GM12891 (cell line): Measurements from ENCODE around the gene SGSM1.

Experiments
- DNase-seq: peaks from one replicate; pipeline ENCODE4 v3.0.0; 2011; ENCODE audit warnings: low spot score; ENCODE audit not compliant: insufficient read length
- FAIRE-seq: peaks from 2 replicates; lab custom pipeline; 2011; peaks lifted over from hg19 to GRCh38; lab: Jason Lieb, UNC
- PAX5 ChIP-seq: IDR thresholded peaks from 2 replicates; pipeline ENCODE4 v1.6.1; 2011; ENCODE audit warnings: low read length, moderate library complexity, mild to moderate bottlenecking; ENCODE audit not compliant: insufficient read depth, severe bottlenecking
- POLR2A ChIP-seq: IDR thresholded peaks from 2 replicates; pipeline ENCODE4 v1.6.1; 2011; ENCODE audit warnings: low read depth, low read length, control low read depth
- POLR2AphosphoS5 ChIP-seq: IDR thresholded peaks from 2 replicates; pipeline ENCODE4 v1.6.1; 2011; ENCODE audit warnings: low read depth, low read length, control low read depth
- POU2F2 ChIP-seq: IDR thresholded peaks from 2 replicates; pipeline ENCODE4 v1.6.1; 2011; ENCODE audit warnings: low read depth, mild to moderate bottlenecking, control low read depth, low read length, moderate library complexity
- SPI1 ChIP-seq: IDR thresholded peaks from 2 replicates; pipeline ENCODE4 v1.6.1; 2011; ENCODE audit warnings: low read depth, low read length, control low read depth
- TAF1 ChIP-seq: IDR thresholded peaks from 2 replicates; pipeline ENCODE4 v1.6.1; 2011; ENCODE audit warnings: low read depth, low read length, control low read depth

The SGSM1 gene

DNA sequence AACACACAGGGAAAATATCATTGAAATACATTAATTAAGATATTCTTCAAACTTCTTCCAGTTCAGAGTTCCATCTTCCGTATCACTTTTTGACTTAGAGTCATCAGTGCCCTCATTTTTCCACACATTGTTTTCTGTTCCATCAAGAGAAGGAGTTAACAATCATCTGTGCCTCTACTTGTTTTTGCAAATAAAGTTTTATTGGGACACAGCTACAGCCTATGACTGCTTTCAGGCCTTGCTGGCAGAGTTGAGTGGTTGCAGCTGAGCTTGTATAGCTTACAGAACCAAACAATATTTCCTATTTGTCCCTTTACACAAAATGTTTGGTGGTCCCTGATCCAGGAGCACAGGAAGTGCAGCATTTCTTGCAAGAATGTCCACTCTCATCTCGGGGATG is 51.6 kb downstream of the SGSM1 start:
- no peak for FAIRE-seq
- DNase-seq = no peak
- TF ChIP-seq POU2F2 = no peak
- no peak for TF ChIP-seq POLR2A
- no peak for TF ChIP-seq SPI1
- TF ChIP-seq TAF1 = no peak
- TF ChIP-seq POLR2AphosphoS5 = no peak

DNA sequence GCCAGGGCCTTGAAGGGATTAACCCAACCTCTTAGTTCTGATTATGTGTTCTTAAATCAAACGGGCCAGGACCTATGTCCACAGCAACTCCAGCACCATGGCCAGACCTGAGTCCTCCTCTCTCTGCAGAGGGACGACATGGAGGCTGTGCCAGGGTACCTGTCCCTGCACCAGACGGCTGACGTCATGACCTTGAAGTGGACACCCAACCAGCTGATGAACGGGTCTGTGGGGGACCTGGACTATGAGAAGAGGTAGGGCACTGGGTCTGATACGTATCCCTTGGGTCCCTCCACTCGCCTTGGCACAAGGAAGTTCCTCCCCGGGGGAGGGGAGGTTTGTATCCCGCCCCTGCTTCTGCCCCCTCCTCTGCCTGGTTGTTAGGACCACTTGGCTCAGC is 53.6 kb downstream of the SGSM1 start:
- DNase-seq (no peak), FAIRE-seq (no peak)
- TF ChIP-seq POLR2A (no peak), TAF1 (no peak), POLR2AphosphoS5 (no peak), POU2F2 (no peak), SPI1 (no peak), PAX5 (no peak)

DNA sequence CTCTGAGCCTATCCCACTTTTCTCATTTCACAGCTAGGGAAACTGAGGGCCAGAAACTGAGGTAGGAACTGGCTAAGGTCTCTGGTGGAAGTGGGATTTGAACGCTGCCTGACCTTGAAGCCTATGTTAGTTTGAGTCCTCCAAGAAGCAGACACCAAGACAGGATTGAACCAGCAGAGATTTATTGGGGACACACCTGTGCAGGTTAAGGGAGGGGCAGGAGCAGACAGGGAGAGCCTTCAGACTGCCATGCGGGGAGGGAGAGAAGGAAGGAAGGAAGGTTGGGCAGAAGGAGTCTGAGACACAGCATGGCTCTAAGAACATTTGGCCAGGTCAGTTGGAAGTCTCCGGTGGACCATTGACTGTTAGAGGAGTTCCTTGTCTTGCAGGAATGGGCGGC is 59.5 kb downstream of the SGSM1 start:
- FAIRE-seq = no peak

DNA sequence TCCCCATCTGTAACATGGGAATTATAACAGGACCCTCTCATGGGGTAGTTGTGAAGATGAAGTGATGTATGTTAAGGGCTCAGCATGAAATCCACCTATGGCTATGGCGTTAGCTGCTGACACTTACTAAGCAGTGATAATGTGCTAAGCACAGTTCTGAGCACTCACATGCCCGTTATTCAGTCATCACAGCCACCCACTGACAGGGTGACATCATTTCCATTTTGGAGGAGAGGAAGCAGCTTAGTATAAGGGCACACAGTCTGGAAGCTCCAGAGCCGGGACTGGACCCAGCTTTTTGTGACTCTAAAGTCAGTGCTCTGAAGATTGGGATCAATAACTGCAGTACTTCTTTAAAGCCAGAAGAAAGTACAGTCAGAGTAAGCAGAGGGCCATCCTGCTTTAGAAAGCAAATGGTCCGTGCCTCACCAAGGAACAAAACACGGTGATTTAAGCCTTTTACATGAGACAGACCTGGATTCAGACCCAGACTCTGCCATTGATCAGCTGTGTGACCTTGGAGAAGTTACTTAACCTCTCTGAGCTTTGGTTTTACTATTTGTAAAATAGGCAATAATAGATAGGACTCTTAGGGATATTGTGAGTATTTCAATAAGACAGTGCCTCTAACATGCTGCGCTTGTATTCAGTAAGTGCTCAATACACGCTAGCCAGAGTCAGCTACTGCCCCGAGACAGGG is 61.5 kb downstream of the SGSM1 start:
- FAIRE-seq (no peak), DNase-seq (no peak)
- TF ChIP-seq PAX5 = no peak
- no peak for TF ChIP-seq POLR2A
- no peak for TF ChIP-seq POLR2AphosphoS5
- no peak for TF ChIP-seq TAF1
- TF ChIP-seq POU2F2 = no peak
- TF ChIP-seq SPI1 = no peak

More for the DNA sequence above, 59.5 kb downstream of the SGSM1 start:
- DNase-seq = no peak
- no peak for TF ChIP-seq POLR2A
- TF ChIP-seq POU2F2 = no peak
- TF ChIP-seq TAF1 = no peak
- TF ChIP-seq SPI1 = no peak
- TF ChIP-seq POLR2AphosphoS5 = no peak
- no peak for TF ChIP-seq PAX5

DNA sequence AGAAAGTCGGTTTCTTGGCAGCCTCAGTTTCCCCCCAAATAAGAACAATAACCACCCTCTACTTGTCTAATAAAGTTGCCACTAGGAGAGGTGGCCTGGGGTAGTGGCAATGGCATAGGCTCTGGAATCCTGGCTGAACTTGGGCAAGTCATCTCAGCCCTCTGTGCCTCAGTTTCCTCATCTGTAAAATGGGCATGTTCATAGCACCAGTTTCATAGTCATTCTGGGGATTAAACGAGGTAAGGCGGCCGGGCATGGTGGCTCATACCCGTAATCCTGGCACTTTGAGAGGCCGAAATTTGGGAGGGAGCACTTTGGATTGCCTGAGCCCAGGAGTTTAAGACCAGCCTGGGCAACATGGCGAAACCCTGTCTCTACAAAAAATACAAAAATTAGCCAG is 63.0 kb downstream of the SGSM1 start:
- FAIRE-seq (no peak), DNase-seq (no peak)
- TF ChIP-seq PAX5 (no peak), POU2F2 (no peak), TAF1 (no peak), POLR2A (no peak), POLR2AphosphoS5 (no peak), SPI1 (no peak)

DNA sequence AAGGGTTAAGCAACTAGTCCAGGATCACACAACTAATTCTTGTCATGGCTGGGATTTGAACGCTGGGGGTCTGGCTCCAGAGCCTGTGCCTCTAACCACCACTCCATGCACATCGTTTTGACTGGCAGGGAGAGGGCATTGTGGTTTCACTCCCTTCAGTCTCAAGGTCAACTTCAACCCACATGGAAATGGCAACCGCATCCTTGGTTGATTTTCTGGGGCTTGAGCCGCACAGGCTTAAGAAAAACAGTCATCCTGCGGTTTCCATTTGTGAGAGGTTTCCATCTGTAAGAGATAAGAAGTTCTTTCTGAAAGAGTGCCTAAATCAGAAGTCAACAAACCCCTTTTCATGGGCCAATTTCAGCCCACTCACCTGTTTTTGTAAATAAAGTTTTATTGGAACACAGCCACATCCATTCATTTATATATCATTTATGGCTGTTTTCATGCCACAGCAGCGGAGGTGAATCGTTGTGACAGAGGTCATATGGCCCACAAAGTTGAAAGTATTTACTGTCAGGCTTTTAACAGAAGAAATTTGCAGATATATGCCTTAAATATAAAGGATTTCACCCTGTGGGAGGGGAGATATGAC is 65.7 kb downstream of the SGSM1 start:
- FAIRE-seq (no peak), DNase-seq (no peak)
- TF ChIP-seq PAX5 (no peak), POLR2A (no peak), SPI1 (no peak), POLR2AphosphoS5 (no peak), TAF1 (no peak)

DNA sequence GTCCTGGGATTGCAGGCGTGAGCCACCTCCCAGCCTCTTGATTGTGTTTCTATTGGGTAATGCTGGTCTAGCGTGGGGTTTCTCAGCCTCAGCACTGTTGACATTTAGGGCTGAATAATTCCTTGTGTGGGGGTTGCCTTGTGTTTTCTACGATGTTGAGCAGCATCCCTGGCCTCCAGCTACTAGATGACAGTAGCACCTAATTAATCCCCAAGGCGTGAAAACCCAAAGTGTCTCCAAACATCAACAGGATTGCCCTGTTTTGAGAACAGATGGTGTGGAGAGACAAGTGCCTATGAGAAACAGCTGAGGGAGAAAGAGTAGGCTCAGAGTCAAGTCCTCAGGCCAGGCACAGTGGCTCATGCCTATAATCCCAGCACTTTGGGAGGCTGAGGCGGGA is 67.2 kb downstream of the SGSM1 start:
- FAIRE-seq (no peak), DNase-seq (no peak)
- TF ChIP-seq PAX5 (no peak), POU2F2 (no peak), POLR2AphosphoS5 (no peak), POLR2A (no peak), SPI1 (no peak), TAF1 (no peak)

DNA sequence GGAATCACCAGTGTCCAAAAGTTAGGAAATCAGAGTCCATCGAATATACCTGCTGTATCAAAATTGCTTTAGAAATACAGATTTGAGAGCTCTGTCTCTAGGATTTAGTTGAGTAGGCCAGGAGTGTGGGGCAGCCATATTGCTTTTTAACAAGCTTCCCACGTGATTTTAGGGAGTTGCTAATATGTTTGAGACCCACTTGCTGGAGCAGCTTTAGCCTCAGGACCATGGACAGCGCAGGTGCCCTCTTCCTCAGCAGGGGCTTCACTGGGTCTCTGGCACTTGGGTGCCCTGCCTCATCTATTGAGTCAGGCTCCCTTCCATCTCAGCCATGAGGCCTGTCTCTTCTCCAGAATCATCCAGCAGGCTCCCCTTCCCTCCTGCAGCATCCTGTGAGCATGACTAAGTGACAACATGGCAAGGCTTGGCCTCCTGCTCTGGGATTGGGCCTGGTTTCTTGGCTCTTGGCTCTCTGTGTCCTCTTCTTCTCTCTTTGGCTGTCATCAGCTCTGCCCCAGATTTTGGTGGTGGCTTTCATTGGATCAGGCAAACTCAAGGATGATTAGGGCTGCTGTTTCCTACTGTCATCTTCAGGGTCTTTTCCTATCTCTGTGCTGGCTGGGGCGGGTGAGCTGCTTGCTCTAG is 70.0 kb downstream of the SGSM1 start:
- DNase-seq (no peak), FAIRE-seq (no peak)
- TF ChIP-seq TAF1 (no peak), POU2F2 (no peak), PAX5 (no peak), POLR2A (no peak), POLR2AphosphoS5 (no peak), SPI1 (no peak)

DNA sequence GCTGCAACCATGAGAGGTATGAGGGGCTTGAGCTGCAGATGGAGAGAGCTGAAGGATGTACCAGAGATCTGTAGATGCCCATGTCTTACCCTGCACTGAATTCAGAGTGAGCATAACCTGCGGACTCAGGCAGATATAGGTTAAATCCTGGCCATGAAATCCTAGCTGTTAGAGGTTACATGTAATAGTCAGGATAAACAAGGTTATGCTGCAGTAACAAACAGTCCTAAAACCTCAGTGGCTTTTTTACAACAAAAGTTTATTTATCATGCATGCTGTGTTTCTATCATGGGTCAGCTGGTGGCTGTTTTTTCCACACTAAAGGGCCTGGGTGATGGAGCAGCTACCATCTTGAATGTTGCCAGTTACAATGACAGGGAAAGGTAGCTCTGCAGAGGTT is 70.7 kb downstream of the SGSM1 start:
- TF ChIP-seq POLR2AphosphoS5 (no peak), PAX5 (no peak), TAF1 (no peak), SPI1 (no peak), POU2F2 (no peak), POLR2A (no peak)
- DNase-seq (no peak), FAIRE-seq (no peak)
